NCI-H2227 (cell line): ENCODE data around the gene ZNF579.
A peak's percentile ranks its signal among the peaks of the same experiment; 100 is the strongest.
"Not testable (repeated sequence)": the region's sequence is repeated elsewhere in the genome, so short reads cannot be mapped to it uniquely, and the experiment has no call there.

Experiments used
- DNase-seq: peaks from one replicate; lab custom pipeline; 2025; ENCODE audit not compliant: unreplicated experiment; lab: John Stamatoyannopoulos, UW

Gene ZNF579

GRCh38 chr19:55573929-55574328 is 6.7 kb downstream of the ZNF579 start:
- DNase-seq: not testable (repeated sequence)

GRCh38 chr19:55569477-55569876 is 11.2 kb downstream of the ZNF579 start:
- DNase-seq: not testable (repeated sequence)

- DNase-seq: no peak
Observed at GRCh38 chr19:55567708-55568328, 12.8 kb downstream of the ZNF579 start.

- no peak for DNase-seq
Observed at GRCh38 chr19:55566823-55567222, 13.8 kb downstream of the ZNF579 start.

- peak; percentile 81 for DNase-seq
Observed at GRCh38 chr19:55563261-55563690, 17.4 kb downstream of the ZNF579 start.

- no peak for DNase-seq
Observed at GRCh38 chr19:55559684-55560083, 21.0 kb downstream of the ZNF579 start.

GRCh38 chr19:55554741-55555152 is 25.9 kb downstream of the ZNF579 start:
- DNase-seq: no peak

GRCh38 chr19:55554302-55554701 is 26.3 kb downstream of the ZNF579 start:
- no peak for DNase-seq

- no peak for DNase-seq
Observed at GRCh38 chr19:55553217-55554182, 27.1 kb downstream of the ZNF579 start.

- DNase-seq: no peak
Observed at GRCh38 chr19:55552620-55553019, 28.0 kb downstream of the ZNF579 start.

GRCh38 chr19:55552206-55552605 is 28.4 kb downstream of the ZNF579 start:
- no peak for DNase-seq

GRCh38 chr19:55550321-55550650 is 30.4 kb downstream of the ZNF579 start:
- no peak for DNase-seq

- peak; percentile 81 for DNase-seq
Observed at GRCh38 chr19:55549500-55550320, 30.9 kb downstream of the ZNF579 start.

GRCh38 chr19:55546822-55547614 is 33.6 kb downstream of the ZNF579 start:
- no peak for DNase-seq

- no peak for DNase-seq
Observed at GRCh38 chr19:55546011-55546410, 34.6 kb downstream of the ZNF579 start.

- DNase-seq: no peak
Observed at GRCh38 chr19:55545443-55545842, 35.2 kb downstream of the ZNF579 start, which contains the start of gene SBK3. Gene SBK3, minus strand, starts transcription at chr19:55545543. Its CDS starts 0 bp downstream, at chr19:55545543.

GRCh38 chr19:55544776-55545439 is 35.7 kb downstream of the ZNF579 start:
- no peak for DNase-seq

GRCh38 chr19:55544014-55544413 is 36.6 kb downstream of the ZNF579 start:
- no peak for DNase-seq

- no peak for DNase-seq
Observed at GRCh38 chr19:55543567-55543966, 37.1 kb downstream of the ZNF579 start.

GRCh38 chr19:55542292-55542855 is 38.3 kb downstream of the ZNF579 start:
- DNase-seq: no peak
